Dendritic cell treated with granulocyte-macrophage colony-stimulating factor and Interleukin-4, amounts not matched to agents 40 ng/mL and 50 ng/mL, for 4 days (primary cell): ENCODE data around the gene ZNF763.
"Not testable (repeated sequence)": the region's sequence is repeated elsewhere in the genome, so short reads cannot be mapped to it uniquely, and the experiment has no call there.

Experiments used
- H3K27ac Mint-ChIP-seq: one replicate; pipeline ENCODE4 v1.8.0; 2022; ENCODE audit warnings: mild to moderate bottlenecking, mixed read lengths
- H3K27me3 Mint-ChIP-seq: one replicate; pipeline ENCODE4 v1.8.0; 2022; ENCODE audit warnings: mild to moderate bottlenecking, mixed read lengths
- H3K36me3 Mint-ChIP-seq: one replicate; pipeline ENCODE4 v1.8.0; 2022; ENCODE audit warnings: low read depth, mixed read lengths
- H3K4me1 Mint-ChIP-seq: one replicate; pipeline ENCODE4 v1.8.0; 2022; ENCODE audit warnings: low read depth, mixed read lengths
- H3K4me3 Mint-ChIP-seq: one replicate; pipeline ENCODE4 v1.8.0; 2022; ENCODE audit warnings: mild to moderate bottlenecking, moderate library complexity, mixed read lengths
- H3K9me3 Mint-ChIP-seq: one replicate; pipeline ENCODE4 v1.8.0; 2022; ENCODE audit warnings: mixed read lengths
- intact Hi-C: fragments of 100-400 bp; cut with micrococcal nuclease; formaldehyde crosslinking; loops from one replicate; pipeline ENCODE4 v1.15.0; 2022

The ZNF763 gene

GRCh38 chr19:11948646-11949045 is 16.2 kb upstream of the ZNF763 start:
- Mint-ChIP-seq H3K36me3 (peaks cover 92% of the 10 kb centered on the region), H3K4me3 (no peak overlapping the region), H3K27me3 (no peaks in the 10 kb centered on the region), H3K27ac (no peak overlapping the region), H3K9me3 (peaks cover 94% of the 10 kb centered on the region), H3K4me1 (no peaks in the 10 kb centered on the region)
- intact Hi-C loops = no loop called here

- no peaks in the 10 kb centered on the region for H3K27me3 Mint-ChIP-seq
- H3K9me3 Mint-ChIP-seq = peaks cover 94% of the 10 kb centered on the region
- no peak overlapping the region for H3K27ac Mint-ChIP-seq
- H3K4me3 Mint-ChIP-seq = no peak overlapping the region
- peaks cover 87% of the 10 kb centered on the region for H3K36me3 Mint-ChIP-seq
- intact Hi-C loops = no loop called here
- no peaks in the 10 kb centered on the region for H3K4me1 Mint-ChIP-seq
Measured at GRCh38 chr19:11949201-11949600, 15.6 kb upstream of the ZNF763 start.

GRCh38 chr19:11949614-11950080 is 15.2 kb upstream of the ZNF763 start:
- Mint-ChIP-seq H3K9me3 (peaks cover 93% of the 10 kb centered on the region), H3K36me3 (peaks cover 82% of the 10 kb centered on the region)
- H3K4me1 Mint-ChIP-seq, H3K4me3 Mint-ChIP-seq, H3K27ac Mint-ChIP-seq, H3K27me3 Mint-ChIP-seq, intact Hi-C loops: not testable (repeated sequence)

- H3K9me3 Mint-ChIP-seq = peaks cover 91% of the 10 kb centered on the region
- H3K27me3 Mint-ChIP-seq = no peaks in the 10 kb centered on the region
- peaks cover 78% of the 10 kb centered on the region for H3K36me3 Mint-ChIP-seq
- H3K4me3 Mint-ChIP-seq = no peak overlapping the region
- H3K4me1 Mint-ChIP-seq = no peaks in the 10 kb centered on the region
- intact Hi-C loops = no loop called here
- no peak overlapping the region for H3K27ac Mint-ChIP-seq
Measured at GRCh38 chr19:11950312-11950711, 14.5 kb upstream of the ZNF763 start.

- Mint-ChIP-seq H3K9me3 (no peaks in the 10 kb centered on the region), H3K27ac (peak overlapping the region; percentile 92), H3K27me3 (no peaks in the 10 kb centered on the region), H3K4me3 (peak overlapping the region; percentile 93), H3K4me1 (peaks cover 35% of the 10 kb centered on the region), H3K36me3 (peaks cover 33% of the 10 kb centered on the region)
- intact Hi-C loops = loop anchor here (1.0 to 5.0 kb wide), 2 partner anchors 94 to 178 kb away; no protein-coding TSS in a partner anchor
Measured at GRCh38 chr19:11963566-11964355, 1.1 kb upstream of the ZNF763 start.

- Mint-ChIP-seq H3K27me3 (no peaks in the 10 kb centered on the region), H3K9me3 (no peaks in the 10 kb centered on the region), H3K27ac (peak overlapping the region; percentile 92), H3K4me1 (peaks cover 36% of the 10 kb centered on the region), H3K36me3 (peaks cover 33% of the 10 kb centered on the region), H3K4me3 (peak overlapping the region; percentile 93)
- intact Hi-C loops = loop anchor here (1.0 to 5.0 kb wide), 2 partner anchors 93 to 177 kb away; no protein-coding TSS in a partner anchor
Measured at GRCh38 chr19:11964496-11964857, 363 bp upstream of the ZNF763 start.

- peaks cover 41% of the 10 kb centered on the region for H3K4me1 Mint-ChIP-seq
- H3K27ac Mint-ChIP-seq = peak overlapping the region; percentile 92
- no peaks in the 10 kb centered on the region for H3K27me3 Mint-ChIP-seq
- peaks cover 29% of the 10 kb centered on the region for H3K36me3 Mint-ChIP-seq
- intact Hi-C loops = no loop called here
- H3K4me3 Mint-ChIP-seq = no peak overlapping the region
- H3K9me3 Mint-ChIP-seq = peaks cover 32% of the 10 kb centered on the region
Measured at GRCh38 chr19:11970174-11970573, 5.3 kb downstream of the ZNF763 start.

- H3K27me3 Mint-ChIP-seq = no peaks in the 10 kb centered on the region
- H3K4me1 Mint-ChIP-seq = peaks cover 33% of the 10 kb centered on the region
- H3K4me3 Mint-ChIP-seq = peak overlapping the region; percentile 57
- intact Hi-C loops = no loop called here
- peaks cover 41% of the 10 kb centered on the region for H3K9me3 Mint-ChIP-seq
- H3K27ac Mint-ChIP-seq = peak overlapping the region; percentile 92
- H3K36me3 Mint-ChIP-seq = peaks cover 38% of the 10 kb centered on the region
Measured at GRCh38 chr19:11971041-11971440, 6.2 kb downstream of the ZNF763 start.

GRCh38 chr19:11973019-11973810 is 8.4 kb downstream of the ZNF763 start:
- Mint-ChIP-seq H3K9me3 (peaks cover 62% of the 10 kb centered on the region), H3K27ac (no peak overlapping the region), H3K4me3 (no peak overlapping the region), H3K36me3 (peaks cover 51% of the 10 kb centered on the region), H3K4me1 (peaks cover 22% of the 10 kb centered on the region), H3K27me3 (no peaks in the 10 kb centered on the region)
- intact Hi-C loops = no loop called here

GRCh38 chr19:11978492-11979100 is 13.8 kb downstream of the ZNF763 start:
- H3K9me3 Mint-ChIP-seq = peaks cover 92% of the 10 kb centered on the region
- H3K36me3 Mint-ChIP-seq = peaks cover 57% of the 10 kb centered on the region
- no peaks in the 10 kb centered on the region for H3K27me3 Mint-ChIP-seq
- H3K27ac Mint-ChIP-seq = no peak overlapping the region
- no peaks in the 10 kb centered on the region for H3K4me1 Mint-ChIP-seq
- no peak overlapping the region for H3K4me3 Mint-ChIP-seq
- intact Hi-C loops = no loop called here

- Mint-ChIP-seq H3K27ac (no peak overlapping the region), H3K9me3 (peaks cover 83% of the 10 kb centered on the region), H3K27me3 (no peaks in the 10 kb centered on the region), H3K36me3 (peaks cover 57% of the 10 kb centered on the region), H3K4me1 (no peaks in the 10 kb centered on the region), H3K4me3 (no peak overlapping the region)
- intact Hi-C loops = no loop called here
Measured at GRCh38 chr19:11979527-11979926, 14.7 kb downstream of the ZNF763 start.

- H3K4me1 Mint-ChIP-seq = no peaks in the 10 kb centered on the region
- H3K27ac Mint-ChIP-seq = no peak overlapping the region
- intact Hi-C loops = no loop called here
- peaks cover 30% of the 10 kb centered on the region for H3K36me3 Mint-ChIP-seq
- H3K4me3 Mint-ChIP-seq = no peak overlapping the region
- peaks cover 2% of the 10 kb centered on the region for H3K27me3 Mint-ChIP-seq
- H3K9me3 Mint-ChIP-seq = peaks cover 53% of the 10 kb centered on the region
Measured at GRCh38 chr19:11982526-11982925, 17.7 kb downstream of the ZNF763 start.

- Mint-ChIP-seq H3K36me3 (peaks cover 20% of the 10 kb centered on the region), H3K27ac (no peak overlapping the region), H3K27me3 (peaks cover 2% of the 10 kb centered on the region), H3K9me3 (peaks cover 29% of the 10 kb centered on the region), H3K4me1 (peaks cover 10% of the 10 kb centered on the region), H3K4me3 (no peak overlapping the region)
- intact Hi-C loops = loop anchor here (5.0 kb wide), 2 partner anchors 103 to 188 kb away; partner anchors contain the start of gene ZNF491
Measured at GRCh38 chr19:11984986-11985385, 20.1 kb downstream of the ZNF763 start.

- Mint-ChIP-seq H3K9me3 (peaks cover 13% of the 10 kb centered on the region), H3K4me1 (peaks cover 25% of the 10 kb centered on the region), H3K27ac (peak overlapping the region; percentile 97), H3K4me3 (no peak overlapping the region), H3K27me3 (peaks cover 2% of the 10 kb centered on the region), H3K36me3 (peaks cover 33% of the 10 kb centered on the region)
- intact Hi-C loops = loop anchor here (1.0 to 5.0 kb wide), 4 partner anchors 21 to 189 kb away; partner anchors contain the start of genes ZNF491 and ZNF763
Measured at GRCh38 chr19:11986754-11987153, 21.9 kb downstream of the ZNF763 start.
